NOMO-1 (cell line): ENCODE data around the gene WDR4.
"Not testable (repeated sequence)": the region's sequence is repeated elsewhere in the genome, so short reads cannot be mapped to it uniquely, and the experiment has no call there.

Experiments used
- DNase-seq, 2 experiments: peaks; one replicate each; lab custom pipeline; 2025; ENCODE audit not compliant: unreplicated experiment in 2 of 2; lab: John Stamatoyannopoulos, UW

WDR4 gene

GRCh38 chr21:42841156-42841915 lies 38.0 kb downstream of the WDR4 start:
- no peak for DNase-seq

GRCh38 chr21:42840411-42841155 lies 38.8 kb downstream of the WDR4 start:
- DNase-seq, result no peak

- no peak for DNase-seq
These were observed 39.8 kb downstream of the WDR4 start for GRCh38 chr21:42839271-42840231.

- not testable (repeated sequence) for DNase-seq
These were observed 41.1 kb downstream of the WDR4 start for GRCh38 chr21:42838212-42838690.

- no peak for DNase-seq
These were observed 41.7 kb downstream of the WDR4 start for GRCh38 chr21:42837421-42838211.

GRCh38 chr21:42836767-42837301 lies 42.5 kb downstream of the WDR4 start:
- no peak for DNase-seq

- no peak for DNase-seq
These were observed 43.0 kb downstream of the WDR4 start for GRCh38 chr21:42836402-42836666.

- no peak for DNase-seq
These were observed 43.5 kb downstream of the WDR4 start for GRCh38 chr21:42835611-42836401.

GRCh38 chr21:42835211-42835610 lies 44.1 kb downstream of the WDR4 start:
- no peak for DNase-seq

- no peak for DNase-seq
These were observed 44.6 kb downstream of the WDR4 start for GRCh38 chr21:42834726-42835191.

GRCh38 chr21:42833859-42834725 lies 45.2 kb downstream of the WDR4 start:
- DNase-seq, result no peak

- DNase-seq, result peak in 1 of 2 experiments; percentile 27
These were observed 45.9 kb downstream of the WDR4 start for GRCh38 chr21:42833439-42833815.

GRCh38 chr21:42832321-42832630 lies 47.1 kb downstream of the WDR4 start:
- not testable (repeated sequence) for DNase-seq

- no peak for DNase-seq
These were observed 48.6 kb downstream of the WDR4 start for GRCh38 chr21:42830456-42831455.

- DNase-seq, result no peak
These were observed 49.4 kb downstream of the WDR4 start for GRCh38 chr21:42829954-42830353.

GRCh38 chr21:42829417-42829816 lies 49.9 kb downstream of the WDR4 start:
- no peak for DNase-seq

GRCh38 chr21:42827588-42827987 lies 51.8 kb downstream of the WDR4 start:
- DNase-seq, result no peak
